RWPE2 (cell line): Measurements from ENCODE around the gene SRGAP1.

Experiments used
- ATAC-seq: fragments of 200-7000 bp; cut with Tn5 transposase; 3 replicates; pipeline ENCODE4 v1.9.1; 2021; ENCODE audit warnings: low read depth
- DNase-seq: peaks from one replicate; pipeline ENCODE4 v3.0.0-alpha.2; 2020; ENCODE audit warnings: low spot score
- H3K27ac ChIP-seq: fragments of 450-650 bp; 2 replicates; pipeline ENCODE4 v1.5.1; 2017; ENCODE audit warnings: mild to moderate bottlenecking; ENCODE audit not compliant: poor library complexity, severe bottlenecking
- H3K27me3 ChIP-seq: fragments of 250-450 bp; sonication (Bioruptor Pico); 2 replicates; pipeline ENCODE4 v1.5.1; 2021; ENCODE audit warnings: mild to moderate bottlenecking, moderate library complexity; ENCODE audit not compliant: insufficient read depth, poor library complexity, severe bottlenecking
- H3K36me3 ChIP-seq: fragments of 250-450 bp; sonication (Bioruptor Pico); 2 replicates; pipeline ENCODE4 v1.5.1; 2020; ENCODE audit warnings: low read depth, mild to moderate bottlenecking, moderate library complexity
- H3K4me1 ChIP-seq: fragments of 250-450 bp; sonication (Bioruptor Pico); 2 replicates; pipeline ENCODE4 v1.5.1; 2021; ENCODE audit warnings: mild to moderate bottlenecking, moderate library complexity; ENCODE audit not compliant: insufficient read depth, poor library complexity, severe bottlenecking
- H3K4me3 ChIP-seq: fragments of 250-450 bp; sonication (Bioruptor Pico); 2 replicates; pipeline ENCODE4 v1.5.1; 2021; ENCODE audit warnings: mild to moderate bottlenecking, moderate library complexity; ENCODE audit not compliant: severe bottlenecking
- H3K9me3 ChIP-seq: fragments of 250-450 bp; sonication (Bioruptor Pico); 2 replicates; pipeline ENCODE4 v1.5.1; 2021; ENCODE audit warnings: mild to moderate bottlenecking, moderate library complexity; ENCODE audit not compliant: severe bottlenecking
- CTCF ChIP-seq: fragments of 450-650 bp; IDR thresholded peaks from one replicate; pipeline ENCODE4 v1.5.1; 2017; ENCODE audit warnings: mild to moderate bottlenecking, moderate library complexity; ENCODE audit not compliant: poor library complexity, severe bottlenecking

SRGAP1 gene

GRCh38 chr12:63917864-63918799 is 73.6 kb downstream of the SRGAP1 start:
- peaks cover 2% of the 10 kb centered on the region; the same call in 1 of the 2 replicates for H3K36me3 ChIP-seq
- no peak for TF ChIP-seq CTCF
- H3K27me3 ChIP-seq: no peaks in the 10 kb centered on the region
- peak overlapping the region; percentile 100 for H3K27ac ChIP-seq
- no peak overlapping the region for H3K4me3 ChIP-seq
- DNase-seq (no peak), ATAC-seq (peak; percentile 73)
- H3K4me1 ChIP-seq: peaks cover 77% of the 10 kb centered on the region
- no peaks in the 10 kb centered on the region for H3K9me3 ChIP-seq

- H3K9me3 ChIP-seq: no peaks in the 10 kb centered on the region
- DNase-seq: no peak
- TF ChIP-seq CTCF: no peak
- H3K27ac ChIP-seq: peak overlapping the region; percentile 100
- no peak overlapping the region for H3K4me3 ChIP-seq
- H3K27me3 ChIP-seq: no peaks in the 10 kb centered on the region
- peaks cover 5% of the 10 kb centered on the region; the same call in 1 of the 2 replicates for H3K36me3 ChIP-seq
- peak; percentile 80 for ATAC-seq
- peaks cover 80% of the 10 kb centered on the region for H3K4me1 ChIP-seq
Observed at GRCh38 chr12:63918800-63919300, 74.3 kb downstream of the SRGAP1 start.

GRCh38 chr12:63919756-63920155 is 75.3 kb downstream of the SRGAP1 start:
- no peak overlapping the region for H3K4me3 ChIP-seq
- H3K27me3 ChIP-seq: no peaks in the 10 kb centered on the region
- H3K36me3 ChIP-seq: peaks cover 5% of the 10 kb centered on the region; the same call in 1 of the 2 replicates
- DNase-seq (no peak), ATAC-seq (no peak)
- no peaks in the 10 kb centered on the region for H3K9me3 ChIP-seq
- no peak for TF ChIP-seq CTCF
- H3K4me1 ChIP-seq: peaks cover 71% of the 10 kb centered on the region
- H3K27ac ChIP-seq: peak overlapping the region; percentile 100

- no peaks in the 10 kb centered on the region for H3K9me3 ChIP-seq
- peaks cover 5% of the 10 kb centered on the region; the same call in 1 of the 2 replicates for H3K36me3 ChIP-seq
- TF ChIP-seq CTCF: no peak
- no peaks in the 10 kb centered on the region for H3K27me3 ChIP-seq
- H3K27ac ChIP-seq: peak overlapping the region; percentile 36
- peaks cover 57% of the 10 kb centered on the region for H3K4me1 ChIP-seq
- H3K4me3 ChIP-seq: no peak overlapping the region
- ATAC-seq (no peak), DNase-seq (no peak)
Observed at GRCh38 chr12:63921157-63921556, 76.7 kb downstream of the SRGAP1 start.
